HG03442 (cell line): Measurements from ENCODE around the gene MAGEL2.
"Not testable (repeated sequence)": the region's sequence is repeated elsewhere in the genome, so short reads cannot be mapped to it uniquely, and the experiment has no call there.

Experiments used
- ATAC-seq: cut with Tn5 transposase; IDR thresholded peaks from one replicate; pipeline ENCODE4 v1.9.1; 2021; ENCODE audit warnings: mild to moderate bottlenecking, moderate library complexity; ENCODE audit not compliant: unreplicated experiment

The MAGEL2 gene

DNA sequence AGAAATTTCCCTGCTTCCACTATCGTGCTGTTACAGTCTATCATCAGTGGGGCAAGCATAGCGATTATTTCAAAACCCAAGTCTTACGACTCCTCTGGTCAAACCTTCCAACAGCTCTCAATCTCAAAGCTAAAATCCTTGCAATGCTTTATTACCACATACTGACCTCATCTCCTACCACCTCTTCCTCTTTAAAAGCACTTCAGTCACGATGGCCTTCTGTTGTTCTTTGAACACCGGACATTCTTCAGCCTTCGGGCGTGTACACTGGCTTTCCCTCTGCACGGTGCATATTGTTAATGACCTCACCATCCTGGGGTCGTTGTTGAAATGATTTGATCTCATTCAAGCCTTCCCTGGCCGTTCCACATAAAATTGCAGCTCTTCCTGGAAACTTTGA lies 31.1 kb downstream of the MAGEL2 start:
- ATAC-seq: no peak

DNA sequence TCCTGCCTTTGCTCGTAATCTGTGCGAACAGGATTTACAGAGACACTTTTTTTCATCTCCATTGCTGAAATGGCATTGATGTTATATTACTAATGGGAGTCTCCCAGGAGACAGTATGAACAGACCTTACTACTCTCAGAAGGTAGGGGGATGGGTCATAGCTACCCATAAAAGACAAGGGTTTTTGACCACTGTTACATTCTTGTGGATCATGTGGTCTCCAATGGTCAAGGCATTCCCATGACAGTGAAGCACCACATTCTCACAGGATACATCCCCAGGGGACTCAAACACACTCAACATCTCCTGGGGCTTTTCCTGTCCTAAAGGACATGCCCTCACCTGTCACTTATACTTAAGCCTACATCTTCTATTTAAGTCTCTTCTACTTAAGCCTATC lies 41.4 kb downstream of the MAGEL2 start:
- ATAC-seq: no peak

DNA sequence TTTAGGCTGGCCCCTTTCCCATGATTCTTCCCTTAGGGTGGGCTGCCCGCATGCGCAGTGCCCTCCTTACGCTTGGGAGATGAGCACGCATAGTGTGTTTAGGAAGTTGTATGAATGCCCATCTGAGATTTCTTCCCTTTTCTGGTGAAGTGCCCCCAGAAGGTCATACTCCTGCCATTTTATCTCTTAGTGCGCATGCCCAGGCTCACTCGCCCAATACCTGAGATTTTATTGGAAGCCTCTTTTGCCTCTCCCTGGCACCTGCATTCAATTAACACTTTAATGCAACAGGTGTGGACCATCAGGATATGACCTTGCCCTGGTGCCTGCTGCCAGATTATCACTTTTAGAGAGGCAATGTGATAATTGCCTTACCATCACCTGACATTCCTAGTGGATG lies 45.5 kb downstream of the MAGEL2 start:
- no peak for ATAC-seq

DNA sequence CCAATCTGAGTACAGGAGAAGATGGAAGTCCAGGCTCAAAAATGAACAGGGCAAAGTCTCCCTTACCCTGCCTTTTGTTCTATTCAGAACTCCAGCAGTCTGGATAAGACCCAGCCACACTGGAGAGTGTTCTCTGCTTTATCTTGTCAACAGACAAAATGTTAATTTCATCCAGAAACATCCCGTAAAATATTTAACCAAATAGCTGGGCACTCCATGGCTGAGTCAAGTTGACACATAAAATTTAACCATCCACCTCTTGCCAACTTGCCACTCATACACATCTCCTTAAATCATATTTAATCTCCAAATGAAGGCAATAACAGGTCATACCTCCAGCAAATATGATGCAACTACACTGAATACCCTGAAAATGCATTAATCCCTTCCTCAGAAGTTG lies 48.6 kb downstream of the MAGEL2 start:
- no peak for ATAC-seq

DNA sequence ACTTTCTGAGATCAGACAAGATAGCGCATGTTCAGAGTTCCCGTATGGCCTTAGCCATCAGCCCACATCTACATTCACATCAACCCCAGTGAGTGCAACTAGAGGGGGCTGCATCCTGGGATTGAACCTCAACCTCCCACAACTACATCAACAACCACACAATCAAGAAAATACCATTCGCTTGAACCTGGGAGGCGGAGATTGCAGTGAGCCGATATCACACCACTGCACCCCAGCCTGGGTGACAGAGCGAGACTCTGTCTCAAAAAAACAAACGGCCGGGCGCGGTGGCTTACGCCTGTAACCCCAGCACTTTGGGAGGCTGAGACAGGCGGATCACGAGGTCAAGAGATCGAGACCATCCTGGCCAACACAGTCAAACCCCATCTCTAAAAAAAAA lies 50.4 kb downstream of the MAGEL2 start:
- not testable (repeated sequence) for ATAC-seq

DNA sequence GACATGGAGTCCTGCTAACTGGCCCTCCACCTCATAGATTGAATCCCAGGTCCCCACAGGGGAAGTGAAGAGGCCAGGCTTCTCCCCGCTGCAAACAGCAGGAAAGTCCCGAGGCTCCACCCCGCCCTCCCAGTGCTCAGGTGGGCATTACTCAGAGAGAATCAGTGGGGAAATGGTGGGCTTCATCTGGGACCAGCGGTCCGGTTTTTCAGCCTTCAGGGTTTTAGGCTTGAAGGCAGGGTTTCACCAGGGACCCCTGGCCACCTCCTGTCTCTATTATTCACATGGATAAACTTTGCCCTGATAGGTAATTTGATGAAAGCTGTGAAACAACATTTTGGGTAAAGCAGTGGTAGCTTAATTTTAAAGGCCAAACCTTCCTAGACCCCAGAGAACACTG lies 50.9 kb downstream of the MAGEL2 start:
- ATAC-seq: no peak

DNA sequence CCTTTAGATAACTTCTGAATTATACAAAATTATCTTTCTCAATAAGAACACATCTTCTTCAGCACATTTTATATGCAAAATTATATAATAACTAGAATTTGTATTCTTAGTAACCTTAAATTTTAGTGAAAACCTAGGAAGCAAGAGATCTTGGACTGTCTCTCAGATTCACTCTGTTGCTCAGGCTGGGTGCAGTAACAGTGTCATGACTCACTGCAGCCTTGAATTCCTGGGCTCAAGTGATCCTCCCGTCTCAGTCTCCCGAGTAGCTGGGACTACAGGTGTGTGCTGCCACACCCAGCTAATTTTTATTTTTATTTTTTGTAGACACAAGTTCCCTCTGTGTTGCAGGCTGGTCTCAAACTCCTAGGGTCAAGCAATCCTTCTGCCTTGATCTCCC lies 52.3 kb downstream of the MAGEL2 start:
- ATAC-seq: no peak

DNA sequence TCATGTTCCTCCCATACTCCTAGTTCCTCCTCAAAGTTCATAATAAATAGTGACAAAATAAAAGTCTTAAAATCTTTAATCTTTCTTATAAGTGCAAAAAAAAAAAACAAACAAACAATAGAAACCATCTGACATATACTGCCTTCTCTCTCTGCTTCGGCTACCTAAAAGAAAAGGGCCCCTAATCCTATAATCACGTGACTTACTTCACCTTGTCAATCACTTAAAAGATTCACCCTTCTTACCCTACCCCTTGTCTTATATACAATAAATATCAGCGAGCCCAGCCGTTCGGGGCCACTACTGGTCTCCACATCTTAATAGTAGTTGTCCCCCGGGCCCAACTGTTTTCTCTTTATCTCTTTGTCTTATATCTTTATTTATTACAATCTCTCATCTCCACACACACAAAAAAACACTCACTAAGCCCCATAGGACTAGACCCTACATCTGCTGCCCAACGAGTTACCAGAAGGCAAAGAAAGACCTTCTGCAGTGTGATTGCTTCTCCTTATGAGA lies 53.4 kb downstream of the MAGEL2 start:
- no peak for ATAC-seq
